Measurements from ENCODE around the gene AGAP2. TPM values are rescaled to one million over a fixed set of nuclear protein-coding genes. Genes with fewer than 3 reads are reported as not detected.

Gene AGAP2
- total and polyA plus RNA-seq, 2 of the 13 experiments (the other 11 are each of a cell fraction or from before 2014, with no cell fraction given): 0.38 to 0.45 TPM

DNA sequence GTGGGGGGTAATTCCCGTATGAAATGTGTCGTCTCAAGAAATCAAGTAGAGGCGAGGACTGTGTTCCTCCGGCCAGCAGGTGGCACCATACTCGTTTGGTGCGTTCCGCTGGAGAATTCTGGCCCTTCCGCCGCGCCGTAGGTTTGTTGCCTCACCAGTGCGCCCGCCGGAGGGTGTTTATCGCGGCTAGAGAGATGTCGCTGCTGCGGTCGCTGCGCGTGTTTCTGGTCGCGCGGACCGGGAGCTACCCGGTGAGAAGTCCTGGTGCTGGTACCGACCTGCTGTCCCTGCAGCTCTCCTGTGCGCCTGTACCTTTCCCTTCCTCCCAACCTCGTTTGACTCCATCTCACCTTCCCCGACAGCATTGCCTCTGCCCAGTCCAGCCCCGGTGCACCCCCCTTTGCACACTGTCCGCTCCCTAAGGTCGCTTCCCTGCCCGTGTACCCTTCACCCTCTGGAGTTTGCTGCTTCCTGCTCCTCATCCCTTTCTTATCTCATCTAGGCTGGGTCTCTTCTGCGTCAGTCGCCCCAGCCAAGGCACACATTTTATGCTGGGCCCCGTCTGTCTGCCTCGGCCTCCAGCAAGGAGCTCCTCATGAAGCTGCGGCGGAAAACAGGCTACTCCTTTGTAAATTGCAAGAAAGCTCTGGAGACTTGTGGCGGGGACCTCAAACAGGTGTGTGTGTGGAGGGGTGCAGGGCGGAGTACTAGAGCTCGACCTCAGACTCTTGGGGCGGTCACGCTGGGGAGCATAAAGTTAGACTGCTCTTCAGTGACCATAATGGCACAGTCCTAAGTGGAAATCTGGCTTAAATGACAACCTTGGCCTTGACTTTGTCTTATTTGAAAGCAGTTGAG lies 44.3 kb upstream of the AGAP2 start, which contains the start of gene TSFM (continued):
- TF ChIP-seq TSC22D2 (CRISPR knock-in tag; IDR thresholded peaks at IDR 0.05; ENCODE audit: borderline replicate concordance): peak; percentile 38; the same call in 1 of the 2 replicates
- TF ChIP-seq GTF2F1 (IDR thresholded peaks at IDR 0.05; ENCODE audit: low read length): no peak
- TF ChIP-seq, protein P1, sequence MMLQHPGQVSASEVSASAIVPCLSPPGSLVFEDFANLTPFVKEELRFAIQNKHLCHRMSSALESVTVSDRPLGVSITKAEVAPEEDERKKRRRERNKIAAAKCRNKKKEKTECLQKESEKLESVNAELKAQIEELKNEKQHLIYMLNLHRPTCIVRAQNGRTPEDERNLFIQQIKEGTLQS (CRISPR knock-in tag; IDR thresholded peaks at IDR 0.05): peak; percentile 90
- TF ChIP-seq CENPX (CRISPR knock-in tag; IDR thresholded peaks at IDR 0.05): no peak
- TF ChIP-seq, protein P2, sequence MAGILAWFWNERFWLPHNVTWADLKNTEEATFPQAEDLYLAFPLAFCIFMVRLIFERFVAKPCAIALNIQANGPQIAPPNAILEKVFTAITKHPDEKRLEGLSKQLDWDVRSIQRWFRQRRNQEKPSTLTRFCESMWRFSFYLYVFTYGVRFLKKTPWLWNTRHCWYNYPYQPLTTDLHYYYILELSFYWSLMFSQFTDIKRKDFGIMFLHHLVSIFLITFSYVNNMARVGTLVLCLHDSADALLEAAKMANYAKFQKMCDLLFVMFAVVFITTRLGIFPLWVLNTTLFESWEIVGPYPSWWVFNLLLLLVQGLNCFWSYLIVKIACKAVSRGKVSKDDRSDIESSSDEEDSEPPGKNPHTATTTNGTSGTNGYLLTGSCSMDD (CRISPR knock-in tag; IDR thresholded peaks at IDR 0.05): no peak
- peak; percentile 55; the same call in 1 of the 2 replicates for TF ChIP-seq ZNF205 (CRISPR knock-in tag; IDR thresholded peaks at IDR 0.05)
- peak; percentile 93 for TF ChIP-seq YEATS4 (CRISPR knock-in tag; IDR thresholded peaks at IDR 0.05; ENCODE audit: borderline replicate concordance)
- TF ChIP-seq AHR (CRISPR knock-in tag; IDR thresholded peaks at IDR 0.05): peak; percentile 71; the same call in 1 of the 2 replicates
- TF ChIP-seq, protein P3, sequence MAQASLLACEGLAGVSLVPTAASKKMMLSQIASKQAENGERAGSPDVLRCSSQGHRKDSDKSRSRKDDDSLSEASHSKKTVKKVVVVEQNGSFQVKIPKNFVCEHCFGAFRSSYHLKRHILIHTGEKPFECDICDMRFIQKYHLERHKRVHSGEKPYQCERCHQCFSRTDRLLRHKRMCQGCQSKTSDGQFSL (CRISPR knock-in tag; IDR thresholded peaks at IDR 0.05): peak; percentile 93
- peak; percentile 88 for TF ChIP-seq TBX2 (CRISPR knock-in tag; IDR thresholded peaks at IDR 0.05; ENCODE audit: borderline replicate concordance)
- peak; percentile 68; the same call in 1 of the 2 replicates for TF ChIP-seq BCL6 (CRISPR knock-in tag; IDR thresholded peaks at IDR 0.05)
- TF ChIP-seq, protein P4, sequence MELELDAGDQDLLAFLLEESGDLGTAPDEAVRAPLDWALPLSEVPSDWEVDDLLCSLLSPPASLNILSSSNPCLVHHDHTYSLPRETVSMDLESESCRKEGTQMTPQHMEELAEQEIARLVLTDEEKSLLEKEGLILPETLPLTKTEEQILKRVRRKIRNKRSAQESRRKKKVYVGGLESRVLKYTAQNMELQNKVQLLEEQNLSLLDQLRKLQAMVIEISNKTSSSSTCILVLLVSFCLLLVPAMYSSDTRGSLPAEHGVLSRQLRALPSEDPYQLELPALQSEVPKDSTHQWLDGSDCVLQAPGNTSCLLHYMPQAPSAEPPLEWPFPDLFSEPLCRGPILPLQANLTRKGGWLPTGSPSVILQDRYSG (CRISPR knock-in tag; IDR thresholded peaks at IDR 0.05): 0 out of 2 replicates have a peak, but pooled peaks have one; percentile 26
- TF ChIP-seq ZNF720 (CRISPR knock-in tag; IDR thresholded peaks at IDR 0.05): no peak
- no peak for TF ChIP-seq SMARCE1 (IDR thresholded peaks at IDR 0.05; ENCODE audit: borderline replicate concordance)
- no peak for TF ChIP-seq ZNF629 (CRISPR knock-in tag; conservative IDR thresholded peaks at IDR 0.05)
- TF ChIP-seq RORA (CRISPR knock-in tag; IDR thresholded peaks at IDR 0.05): no peak
- no peak for TF ChIP-seq TBX3 (IDR thresholded peaks at IDR 0.05; ENCODE audit: borderline replicate concordance)
- TF ChIP-seq, protein P5, sequence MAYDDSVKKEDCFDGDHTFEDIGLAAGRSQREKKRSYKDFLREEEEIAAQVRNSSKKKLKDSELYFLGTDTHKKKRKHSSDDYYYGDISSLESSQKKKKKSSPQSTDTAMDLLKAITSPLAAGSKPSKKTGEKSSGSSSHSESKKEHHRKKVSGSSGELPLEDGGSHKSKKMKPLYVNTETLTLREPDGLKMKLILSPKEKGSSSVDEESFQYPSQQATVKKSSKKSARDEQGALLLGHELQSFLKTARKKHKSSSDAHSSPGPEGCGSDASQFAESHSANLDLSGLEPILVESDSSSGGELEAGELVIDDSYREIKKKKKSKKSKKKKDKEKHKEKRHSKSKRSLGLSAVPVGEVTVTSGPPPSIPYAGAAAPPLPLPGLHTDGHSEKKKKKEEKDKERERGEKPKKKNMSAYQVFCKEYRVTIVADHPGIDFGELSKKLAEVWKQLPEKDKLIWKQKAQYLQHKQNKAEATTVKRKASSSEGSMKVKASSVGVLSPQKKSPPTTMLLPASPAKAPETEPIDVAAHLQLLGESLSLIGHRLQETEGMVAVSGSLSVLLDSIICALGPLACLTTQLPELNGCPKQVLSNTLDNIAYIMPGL (CRISPR knock-in tag; IDR thresholded peaks at IDR 0.05; ENCODE audit: borderline replicate concordance in 1 of 2, low read depth in 1 of 2): peak; percentile 93 to 98
- peak; percentile 80; the same call in 1 of the 2 replicates for TF ChIP-seq SIN3B (IDR thresholded peaks at IDR 0.05; ENCODE audit: low read length)
- TF ChIP-seq CEBPG (CRISPR knock-in tag; IDR thresholded peaks at IDR 0.05): peak; percentile 92
- TF ChIP-seq, protein P6, sequence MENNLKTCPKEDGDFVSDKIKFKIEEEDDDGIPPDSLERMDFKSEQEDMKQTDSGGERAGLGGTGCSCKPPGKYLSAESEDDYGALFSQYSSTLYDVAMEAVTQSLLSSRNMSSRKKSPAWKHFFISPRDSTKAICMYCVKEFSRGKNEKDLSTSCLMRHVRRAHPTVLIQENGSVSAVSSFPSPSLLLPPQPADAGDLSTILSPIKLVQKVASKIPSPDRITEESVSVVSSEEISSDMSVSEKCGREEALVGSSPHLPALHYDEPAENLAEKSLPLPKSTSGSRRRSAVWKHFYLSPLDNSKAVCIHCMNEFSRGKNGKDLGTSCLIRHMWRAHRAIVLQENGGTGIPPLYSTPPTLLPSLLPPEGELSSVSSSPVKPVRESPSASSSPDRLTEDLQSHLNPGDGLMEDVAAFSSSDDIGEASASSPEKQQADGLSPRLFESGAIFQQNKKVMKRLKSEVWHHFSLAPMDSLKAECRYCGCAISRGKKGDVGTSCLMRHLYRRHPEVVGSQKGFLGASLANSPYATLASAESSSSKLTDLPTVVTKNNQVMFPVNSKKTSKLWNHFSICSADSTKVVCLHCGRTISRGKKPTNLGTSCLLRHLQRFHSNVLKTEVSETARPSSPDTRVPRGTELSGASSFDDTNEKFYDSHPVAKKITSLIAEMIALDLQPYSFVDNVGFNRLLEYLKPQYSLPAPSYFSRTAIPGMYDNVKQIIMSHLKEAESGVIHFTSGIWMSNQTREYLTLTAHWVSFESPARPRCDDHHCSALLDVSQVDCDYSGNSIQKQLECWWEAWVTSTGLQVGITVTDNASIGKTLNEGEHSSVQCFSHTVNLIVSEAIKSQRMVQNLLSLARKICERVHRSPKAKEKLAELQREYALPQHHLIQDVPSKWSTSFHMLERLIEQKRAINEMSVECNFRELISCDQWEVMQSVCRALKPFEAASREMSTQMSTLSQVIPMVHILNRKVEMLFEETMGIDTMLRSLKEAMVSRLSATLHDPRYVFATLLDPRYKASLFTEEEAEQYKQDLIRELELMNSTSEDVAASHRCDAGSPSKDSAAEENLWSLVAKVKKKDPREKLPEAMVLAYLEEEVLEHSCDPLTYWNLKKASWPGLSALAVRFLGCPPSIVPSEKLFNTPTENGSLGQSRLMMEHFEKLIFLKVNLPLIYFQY (CRISPR knock-in tag; IDR thresholded peaks at IDR 0.05; ENCODE audit: borderline replicate concordance): 0 out of 2 replicates have a peak, but pooled peaks have one; percentile 69
